ENCODE measurements around the gene ANKRD2. TPM values are rescaled to one million over a fixed set of nuclear protein-coding genes. Genes with fewer than 3 reads are reported as not detected.

The ANKRD2 gene
- total RNA-seq, 1 experiment from 2014 or later, result 0.98 TPM

DNA sequence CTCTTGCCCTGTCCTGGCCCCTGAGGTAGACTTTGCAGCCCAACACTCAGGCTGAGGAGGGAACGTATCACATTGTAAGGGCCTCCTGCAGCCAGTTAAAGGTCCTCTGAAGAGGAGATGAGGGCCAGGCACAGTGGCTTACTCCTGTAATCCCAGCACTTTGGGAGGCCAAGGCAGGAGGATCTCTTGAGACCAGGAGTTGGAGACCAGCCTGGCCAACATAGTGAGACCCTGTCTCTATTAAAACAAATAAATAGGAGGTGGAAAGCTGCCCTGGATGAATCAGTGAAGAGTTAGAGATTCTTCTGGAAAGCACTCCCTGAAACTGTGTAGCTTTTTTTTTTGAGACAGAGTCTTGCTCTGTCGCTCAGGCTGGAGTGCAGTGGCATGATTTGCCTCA lies 14.6 kb downstream of the ANKRD2 start:
- no peaks in the 10 kb centered on the region for H3K36me3 ChIP-seq (ENCODE audit: control insufficient read depth, insufficient read depth, low read length)
- ChIA-PET POLR2A (no interaction called here), CTCF (no interaction called here)
- H3K9me3 ChIP-seq (ENCODE audit: control insufficient read depth, insufficient read depth, low read depth, low read length), result no peaks in the 10 kb centered on the region
- no TSS peak for BruUV-seq (replicated peaks)
- intact Hi-C loops (cut with micrococcal nuclease; ENCODE audit: unreplicated experiment) (no loop called here), in situ Hi-C loops (cut with HindIII; ENCODE audit: low pct_unique_long_range_greater_than_20kb, low sequenced_read_pairs) (no loop called here)
- DNase-seq (ENCODE audit: low read depth, low spot score) (no peak), ATAC-seq (no peak)
- H3K4me1 ChIP-seq (ENCODE audit: control insufficient read depth, insufficient read depth, low read length), result peaks cover 13% of the 10 kb centered on the region
- peak overlapping the region; percentile 14; the same call in 1 of the 2 replicates for H3K27ac ChIP-seq (ENCODE audit: low read length)
- no peak overlapping the region for H3K4me3 ChIP-seq (ENCODE audit: low read depth in 2 of 2, low read length in 2 of 2)
- TF ChIP-seq POLR2AphosphoS5 (IDR thresholded peaks at IDR 0.05; ENCODE audit: low read depth, low read length), result no peak
- no peak for TF ChIP-seq SIN3A (IDR thresholded peaks at IDR 0.05; ENCODE audit: borderline replicate concordance, insufficient read depth, low read depth, low read length)
- TF ChIP-seq, protein P1, sequence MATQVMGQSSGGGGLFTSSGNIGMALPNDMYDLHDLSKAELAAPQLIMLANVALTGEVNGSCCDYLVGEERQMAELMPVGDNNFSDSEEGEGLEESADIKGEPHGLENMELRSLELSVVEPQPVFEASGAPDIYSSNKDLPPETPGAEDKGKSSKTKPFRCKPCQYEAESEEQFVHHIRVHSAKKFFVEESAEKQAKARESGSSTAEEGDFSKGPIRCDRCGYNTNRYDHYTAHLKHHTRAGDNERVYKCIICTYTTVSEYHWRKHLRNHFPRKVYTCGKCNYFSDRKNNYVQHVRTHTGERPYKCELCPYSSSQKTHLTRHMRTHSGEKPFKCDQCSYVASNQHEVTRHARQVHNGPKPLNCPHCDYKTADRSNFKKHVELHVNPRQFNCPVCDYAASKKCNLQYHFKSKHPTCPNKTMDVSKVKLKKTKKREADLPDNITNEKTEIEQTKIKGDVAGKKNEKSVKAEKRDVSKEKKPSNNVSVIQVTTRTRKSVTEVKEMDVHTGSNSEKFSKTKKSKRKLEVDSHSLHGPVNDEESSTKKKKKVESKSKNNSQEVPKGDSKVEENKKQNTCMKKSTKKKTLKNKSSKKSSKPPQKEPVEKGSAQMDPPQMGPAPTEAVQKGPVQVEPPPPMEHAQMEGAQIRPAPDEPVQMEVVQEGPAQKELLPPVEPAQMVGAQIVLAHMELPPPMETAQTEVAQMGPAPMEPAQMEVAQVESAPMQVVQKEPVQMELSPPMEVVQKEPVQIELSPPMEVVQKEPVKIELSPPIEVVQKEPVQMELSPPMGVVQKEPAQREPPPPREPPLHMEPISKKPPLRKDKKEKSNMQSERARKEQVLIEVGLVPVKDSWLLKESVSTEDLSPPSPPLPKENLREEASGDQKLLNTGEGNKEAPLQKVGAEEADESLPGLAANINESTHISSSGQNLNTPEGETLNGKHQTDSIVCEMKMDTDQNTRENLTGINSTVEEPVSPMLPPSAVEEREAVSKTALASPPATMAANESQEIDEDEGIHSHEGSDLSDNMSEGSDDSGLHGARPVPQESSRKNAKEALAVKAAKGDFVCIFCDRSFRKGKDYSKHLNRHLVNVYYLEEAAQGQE (IDR thresholded peaks at IDR 0.05; ENCODE audit: insufficient read depth in 1 of 2, low read depth in 2 of 2, low read length in 1 of 2), result no peak
- no peak for TF ChIP-seq CTCF (IDR thresholded peaks at IDR 0.05)
- TF ChIP-seq TCF7L2 (IDR thresholded peaks at IDR 0.05; ENCODE audit: low read depth, low read length), result no peak
- H3K27me3 ChIP-seq (ENCODE audit: control insufficient read depth, insufficient read depth, low read length), result no peaks in the 10 kb centered on the region

- POLR2A ChIA-PET, result no interaction called here
- intact Hi-C loops (cut with micrococcal nuclease; ENCODE audit: unreplicated experiment), result no loop called here
- no peak within 1 kb of the TSS for H3K4me3 ChIP-seq (ENCODE audit: low read depth in 2 of 2, low read length in 2 of 2)
- BruUV-seq (replicated peaks), result no TSS peak
- no peak for DNase-seq (ENCODE audit: low read depth, low spot score)
- no peak within 1 kb of the TSS for H3K27ac ChIP-seq (ENCODE audit: low read length)
- in situ Hi-C loops (cut with HindIII; ENCODE audit: low pct_unique_long_range_greater_than_20kb, low sequenced_read_pairs), result no loop called here
- peaks cover 5% of the 10 kb centered on the region for H3K4me1 ChIP-seq (ENCODE audit: control insufficient read depth, insufficient read depth, low read length)
- H3K27me3 ChIP-seq (ENCODE audit: control insufficient read depth, insufficient read depth, low read length), result no peaks in the 10 kb centered on the region
- CTCF ChIA-PET, result no interaction called here
- H3K9me3 ChIP-seq (ENCODE audit: control insufficient read depth, insufficient read depth, low read depth, low read length), result no peaks in the 10 kb centered on the region
- ATAC-seq, result no peak
- TF ChIP-seq POLR2AphosphoS5 (IDR thresholded peaks at IDR 0.05; ENCODE audit: low read depth, low read length) (no peak), TCF7L2 (IDR thresholded peaks at IDR 0.05; ENCODE audit: low read depth, low read length) (no peak), CTCF (IDR thresholded peaks at IDR 0.05) (no peak), SIN3A (IDR thresholded peaks at IDR 0.05; ENCODE audit: borderline replicate concordance, insufficient read depth, low read depth, low read length) (no peak)
- TF ChIP-seq, protein P1 (IDR thresholded peaks at IDR 0.05; ENCODE audit: insufficient read depth in 1 of 2, low read depth in 2 of 2, low read length in 1 of 2), result no peak
- H3K36me3 ChIP-seq (ENCODE audit: control insufficient read depth, insufficient read depth, low read length), result no peaks in the 10 kb centered on the region
Observed at GRCh38 chr10:97589479-97589878, 16.9 kb downstream of the ANKRD2 start, which contains the start of gene C10orf62. C10orf62 (plus strand) TSS chr10:97589721; CDS start chr10:97589898, 177 bp downstream.

Measured in Panc1 (cell line).